Measurements from ENCODE around the gene STARD9.
A peak's percentile ranks its signal among the peaks of the same experiment; 100 is the strongest.
"Not testable (repeated sequence)": the region's sequence is repeated elsewhere in the genome, so short reads cannot be mapped to it uniquely, and the experiment has no call there.

STARD9 gene

GRCh38 chr15:42591238-42591934 is 16.0 kb downstream of the STARD9 start:
- DNase-seq = no peak

- DNase-seq = no peak
These were observed 17.3 kb downstream of the STARD9 start for GRCh38 chr15:42592716-42593115.

GRCh38 chr15:42593143-42593542 is 17.7 kb downstream of the STARD9 start:
- no peak for DNase-seq

- no peak for DNase-seq
These were observed 18.7 kb downstream of the STARD9 start for GRCh38 chr15:42594095-42594494.

GRCh38 chr15:42595626-42596240 is 20.3 kb downstream of the STARD9 start:
- no peak for DNase-seq

- DNase-seq = not testable (repeated sequence)
These were observed 25.9 kb downstream of the STARD9 start for GRCh38 chr15:42601316-42601715.

- DNase-seq = no peak
These were observed 27.1 kb downstream of the STARD9 start for GRCh38 chr15:42602501-42602900.

GRCh38 chr15:42603978-42604377 is 28.6 kb downstream of the STARD9 start:
- DNase-seq = no peak

GRCh38 chr15:42604894-42605744 is 29.7 kb downstream of the STARD9 start:
- DNase-seq = no peak

- no peak for DNase-seq
These were observed 30.4 kb downstream of the STARD9 start for GRCh38 chr15:42605796-42606195.

- DNase-seq = peak; percentile 50
These were observed 32.7 kb downstream of the STARD9 start for GRCh38 chr15:42608110-42608531.

GRCh38 chr15:42608752-42609488 is 33.5 kb downstream of the STARD9 start:
- DNase-seq = no peak

GRCh38 chr15:42611532-42611931 is 36.1 kb downstream of the STARD9 start:
- DNase-seq = no peak

- DNase-seq = no peak
These were observed 37.0 kb downstream of the STARD9 start for GRCh38 chr15:42612367-42612912.

- no peak for DNase-seq
These were observed 40.7 kb downstream of the STARD9 start for GRCh38 chr15:42616107-42616506.

GRCh38 chr15:42619656-42620371 is 44.4 kb downstream of the STARD9 start:
- no peak for DNase-seq

GRCh38 chr15:42621386-42621785 is 46.0 kb downstream of the STARD9 start:
- DNase-seq = no peak

- no peak for DNase-seq
These were observed 46.9 kb downstream of the STARD9 start for GRCh38 chr15:42621996-42622925.

GRCh38 chr15:42623951-42624350 is 48.5 kb downstream of the STARD9 start:
- DNase-seq = no peak

- no peak for DNase-seq
These were observed 52.1 kb downstream of the STARD9 start for GRCh38 chr15:42627485-42627884.

- no peak for DNase-seq
These were observed 53.4 kb downstream of the STARD9 start for GRCh38 chr15:42628761-42629160.
